Upper lobe of right lung (tissue), 1 donor: Measurements from ENCODE around the gene NNT. TPM values are rescaled to one million over a fixed set of nuclear protein-coding genes. Genes with fewer than 3 reads are reported as not detected.

Experiments used
- ATAC-seq: fragments of 200-7000 bp; cut with Tn5 transposase; one replicate; pipeline ENCODE4 v1.9.1; 2020; ENCODE audit warnings: mild to moderate bottlenecking, moderate library complexity
- DNase-seq: peaks from one replicate; pipeline ENCODE4 v3.0.0-alpha.2; 2020
- H3K27ac ChIP-seq: fragments of 200-600 bp; one replicate; pipeline ENCODE4 v1.8.0; 2022
- H3K27me3 ChIP-seq: fragments of 200-600 bp; one replicate; pipeline ENCODE4 v1.8.0; 2022; ENCODE audit warnings: mild to moderate bottlenecking
- H3K36me3 ChIP-seq: fragments of 200-600 bp; one replicate; pipeline ENCODE4 v1.8.0; 2022
- H3K4me1 ChIP-seq: fragments of 200-600 bp; one replicate; pipeline ENCODE4 v1.8.0; 2022
- H3K4me3 ChIP-seq: fragments of 200-600 bp; one replicate; pipeline ENCODE4 v1.8.0; 2022; ENCODE audit warnings: mild to moderate bottlenecking
- H3K9me3 ChIP-seq: fragments of 200-600 bp; one replicate; pipeline ENCODE4 v1.8.0; 2022
- CTCF ChIP-seq: fragments of 200-600 bp; IDR thresholded peaks from one replicate; pipeline ENCODE4 v1.8.0; 2022; ENCODE audit warnings: antibody characterized with exemption
- intact Hi-C: fragments of 100-400 bp; cut with DNase I; formaldehyde crosslinking; loops from one replicate; pipeline ENCODE4 v1.11.0; 2022
- total RNA-seq: library from RNA; stranded (reverse); fragmentation: NEBNext Ultra II Directional; extraction: Animal tissue kit (Norgen Biotek cat#: 25700); gene quantifications from one replicate; pipeline ENCODE4 v1.2.1, GENCODE V29; 2021
- donor health status: DM: no; HTN: yes; CAD: no; lungs with severe emphysema.

Gene NNT
- total RNA-seq, 1 donor from 2014 or later = 67.7 TPM

- ATAC-seq (no peak), DNase-seq (no peak)
- no peaks in the 10 kb centered on the region for H3K27me3 ChIP-seq
- no peak for TF ChIP-seq CTCF
- H3K36me3 ChIP-seq = peaks cover 14% of the 10 kb centered on the region
- H3K9me3 ChIP-seq = no peaks in the 10 kb centered on the region
- no peak overlapping the region for H3K27ac ChIP-seq
- intact Hi-C loops = no loop called here
- H3K4me3 ChIP-seq = no peak overlapping the region
- H3K4me1 ChIP-seq = peaks cover 9% of the 10 kb centered on the region
Observed at GRCh38 chr5:43638107-43638506, 35.1 kb downstream of the NNT start.

GRCh38 chr5:43638546-43638945 is 35.6 kb downstream of the NNT start:
- ATAC-seq = no peak
- Histone ChIP-seq H3K27ac (no peak overlapping the region), H3K4me1 (peaks cover 9% of the 10 kb centered on the region), H3K4me3 (no peak overlapping the region), H3K27me3 (no peaks in the 10 kb centered on the region), H3K9me3 (no peaks in the 10 kb centered on the region), H3K36me3 (peaks cover 14% of the 10 kb centered on the region)
- DNase-seq = no peak
- TF ChIP-seq CTCF = no peak
- intact Hi-C loops = no loop called here

- DNase-seq = no peak
- Histone ChIP-seq H3K27ac (no peak overlapping the region), H3K27me3 (no peaks in the 10 kb centered on the region), H3K9me3 (no peaks in the 10 kb centered on the region), H3K36me3 (peaks cover 17% of the 10 kb centered on the region), H3K4me3 (no peak overlapping the region), H3K4me1 (peaks cover 9% of the 10 kb centered on the region)
- intact Hi-C loops = no loop called here
- no peak for TF ChIP-seq CTCF
- no peak for ATAC-seq
Observed at GRCh38 chr5:43639566-43639965, 36.6 kb downstream of the NNT start.

- Histone ChIP-seq H3K27me3 (no peaks in the 10 kb centered on the region), H3K4me3 (no peak overlapping the region), H3K4me1 (peaks cover 9% of the 10 kb centered on the region), H3K27ac (no peak overlapping the region), H3K36me3 (peaks cover 37% of the 10 kb centered on the region), H3K9me3 (no peaks in the 10 kb centered on the region)
- ATAC-seq (no peak), DNase-seq (no peak)
- TF ChIP-seq CTCF = no peak
- intact Hi-C loops = no loop called here
Observed at GRCh38 chr5:43642428-43642827, 39.4 kb downstream of the NNT start.

GRCh38 chr5:43643327-43643726 is 40.3 kb downstream of the NNT start:
- Histone ChIP-seq H3K36me3 (peaks cover 46% of the 10 kb centered on the region), H3K4me3 (no peak overlapping the region), H3K4me1 (peaks cover 9% of the 10 kb centered on the region), H3K27ac (no peak overlapping the region), H3K27me3 (no peaks in the 10 kb centered on the region), H3K9me3 (no peaks in the 10 kb centered on the region)
- DNase-seq (no peak), ATAC-seq (no peak)
- intact Hi-C loops = no loop called here
- no peak for TF ChIP-seq CTCF

GRCh38 chr5:43643750-43644149 is 40.8 kb downstream of the NNT start:
- intact Hi-C loops = no loop called here
- Histone ChIP-seq H3K27me3 (no peaks in the 10 kb centered on the region), H3K9me3 (no peaks in the 10 kb centered on the region), H3K4me3 (no peak overlapping the region), H3K36me3 (peaks cover 51% of the 10 kb centered on the region), H3K4me1 (peaks cover 6% of the 10 kb centered on the region), H3K27ac (no peak overlapping the region)
- DNase-seq (no peak), ATAC-seq (no peak)
- TF ChIP-seq CTCF = no peak
